Activated CD4-positive, alpha-beta T cell treated with anti-CD3 and anti-CD28 coated beads for 4 hours (primary cell): ENCODE measurements around the gene LAMA5.

Source experiments
- DNase-seq, 2 donors: peaks; one replicate each; pipeline ENCODE4 v3.0.0-alpha.2; 2020

LAMA5 gene

DNA sequence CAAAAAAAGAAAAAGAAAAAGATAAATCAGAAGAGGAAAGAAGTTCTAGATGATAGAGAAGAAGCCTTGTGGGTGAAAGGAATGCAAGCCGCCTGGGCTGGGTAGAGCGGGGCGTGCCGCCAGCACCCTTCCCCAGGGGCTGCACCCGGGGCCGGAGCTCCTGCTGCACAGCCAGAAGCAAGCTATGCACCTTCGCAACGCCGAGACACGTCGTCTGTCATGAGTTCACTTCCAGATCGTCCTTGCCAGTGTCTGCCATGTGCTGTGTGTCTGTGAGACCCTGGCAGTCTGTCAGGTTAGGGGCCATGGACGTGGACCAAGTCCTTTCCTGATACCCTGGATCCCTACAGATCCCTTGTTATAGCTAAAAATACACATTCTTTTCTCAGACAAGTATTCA is 89.9 kb downstream of the LAMA5 start:
- no peak for DNase-seq

DNA sequence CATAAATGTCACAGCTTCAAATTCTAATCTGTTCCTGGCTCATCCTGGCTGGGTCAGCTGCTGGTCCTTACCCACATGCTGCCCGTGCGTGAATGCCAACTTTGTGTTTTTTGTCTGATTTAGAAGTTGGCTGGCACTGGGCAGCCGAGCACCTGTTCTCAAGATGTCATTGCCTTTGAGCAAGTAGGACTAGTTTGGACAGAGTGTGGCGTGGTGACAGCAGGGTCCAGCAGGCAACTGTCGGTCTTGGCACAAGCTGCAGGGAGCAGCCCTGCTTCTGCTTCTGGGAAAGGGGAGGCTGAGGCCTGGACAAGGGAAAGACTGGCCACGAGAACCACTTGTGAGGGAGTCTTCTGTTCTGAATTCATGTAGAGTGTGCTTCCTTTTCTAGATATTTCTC is 90.7 kb downstream of the LAMA5 start:
- DNase-seq, result no peak

DNA sequence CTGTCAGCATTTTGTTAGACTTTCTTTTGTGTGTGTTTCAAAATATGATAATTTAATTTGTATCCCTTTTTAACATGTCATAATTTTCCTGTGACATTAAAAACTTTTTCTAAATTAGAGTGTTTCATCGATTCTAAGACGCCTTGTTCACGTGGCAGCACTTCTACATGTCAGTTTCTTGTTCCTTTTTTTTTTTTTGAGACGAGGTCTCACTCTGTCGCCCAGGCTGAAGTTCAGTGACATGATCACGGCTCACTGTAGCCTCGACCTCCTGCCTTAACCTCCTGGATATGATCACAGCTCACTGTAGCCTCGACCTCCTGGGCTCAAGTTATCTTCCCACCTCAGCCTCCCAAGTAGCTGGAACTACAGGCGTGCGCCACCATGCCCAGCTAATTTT is 91.9 kb downstream of the LAMA5 start:
- no peak for DNase-seq

DNA sequence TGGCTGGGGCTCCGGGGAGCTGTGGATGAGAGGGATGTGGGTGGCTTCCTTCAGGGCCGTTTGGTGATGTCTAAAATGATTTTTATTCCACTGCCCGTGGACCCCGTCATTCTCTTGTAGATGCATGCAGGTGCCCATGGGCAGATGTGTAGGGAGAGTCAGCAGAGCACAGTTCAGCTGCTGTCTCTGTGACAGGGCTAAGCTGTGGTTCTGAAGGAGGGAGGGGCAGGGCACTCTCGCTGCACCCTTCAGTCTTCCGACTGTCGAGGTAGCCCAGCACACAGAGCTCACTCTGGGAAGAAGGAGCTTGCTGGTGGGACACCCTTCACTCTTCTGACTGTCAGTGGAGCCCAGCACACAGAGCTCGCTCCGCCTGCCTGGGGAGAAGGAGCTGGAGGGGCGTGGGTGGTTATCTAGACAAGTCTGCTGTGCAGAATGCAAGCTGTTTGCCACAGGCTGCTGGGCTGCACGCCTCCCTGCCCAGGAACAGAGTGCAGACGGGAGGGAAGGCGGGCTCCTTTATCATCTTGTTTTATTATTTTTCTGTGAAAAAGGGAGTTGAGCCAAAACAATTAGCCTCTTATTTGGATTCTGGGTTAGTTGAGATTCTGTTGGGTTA is 92.7 kb downstream of the LAMA5 start:
- DNase-seq, result no peak

DNA sequence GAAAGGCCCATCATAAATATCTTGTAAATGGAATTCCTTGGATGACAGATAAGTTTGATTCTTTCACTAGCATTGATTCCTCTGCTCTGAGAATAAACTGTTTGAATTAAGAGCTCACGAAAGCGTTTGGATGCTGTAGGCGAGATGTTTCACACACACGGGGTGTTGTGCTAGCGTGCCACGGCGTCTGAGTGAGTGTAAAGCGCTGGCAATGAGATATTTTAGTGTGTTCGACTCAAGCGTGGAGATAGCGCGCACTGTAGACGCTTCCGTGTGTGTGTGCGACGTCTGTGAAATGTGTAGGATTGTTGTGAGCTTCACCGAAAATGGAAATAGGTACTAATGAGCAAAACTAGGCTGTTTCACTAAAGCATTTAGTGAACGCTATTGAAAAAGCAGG is 93.7 kb downstream of the LAMA5 start:
- no peak for DNase-seq

DNA sequence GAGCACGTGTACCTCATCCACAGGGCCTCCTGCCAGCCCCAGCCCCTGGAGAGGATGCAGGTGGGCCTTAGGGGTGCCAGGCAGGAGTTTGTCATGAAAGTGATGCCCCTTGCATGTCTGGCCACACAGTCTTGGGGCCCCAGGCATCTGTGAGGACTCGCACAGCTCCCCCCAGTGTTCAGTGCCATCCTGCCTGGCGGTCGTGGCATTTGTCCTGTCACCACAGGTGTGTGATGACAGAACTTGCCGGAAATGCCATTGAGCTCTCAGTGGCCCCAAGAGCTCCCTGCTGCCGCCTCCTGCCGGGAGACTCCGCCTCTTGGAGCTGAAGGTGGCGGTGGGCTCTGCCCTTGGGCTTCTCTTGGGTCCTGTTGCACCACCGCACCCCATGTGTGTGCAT is 94.9 kb downstream of the LAMA5 start:
- DNase-seq, result no peak

DNA sequence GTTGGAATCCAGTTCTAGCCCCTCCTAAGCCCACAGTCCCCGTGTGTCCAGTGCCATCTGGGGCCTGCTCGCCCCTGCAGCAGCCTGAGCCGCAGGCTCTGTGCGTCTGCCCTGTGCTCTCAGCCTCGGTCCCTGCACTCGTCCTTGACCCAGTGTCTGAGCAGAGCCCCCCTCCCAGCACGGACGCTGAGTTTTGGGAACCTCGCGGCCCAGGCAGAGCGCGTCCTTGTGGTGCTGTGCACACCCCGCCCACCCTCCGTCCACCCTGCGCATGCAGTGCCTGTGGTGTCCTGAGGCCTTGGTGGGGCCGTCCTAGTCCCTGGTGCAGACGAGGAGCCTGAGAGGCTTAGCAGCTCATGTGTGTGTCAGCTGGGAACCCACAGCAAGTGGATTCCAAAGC is 97.2 kb downstream of the LAMA5 start:
- no peak for DNase-seq

DNA sequence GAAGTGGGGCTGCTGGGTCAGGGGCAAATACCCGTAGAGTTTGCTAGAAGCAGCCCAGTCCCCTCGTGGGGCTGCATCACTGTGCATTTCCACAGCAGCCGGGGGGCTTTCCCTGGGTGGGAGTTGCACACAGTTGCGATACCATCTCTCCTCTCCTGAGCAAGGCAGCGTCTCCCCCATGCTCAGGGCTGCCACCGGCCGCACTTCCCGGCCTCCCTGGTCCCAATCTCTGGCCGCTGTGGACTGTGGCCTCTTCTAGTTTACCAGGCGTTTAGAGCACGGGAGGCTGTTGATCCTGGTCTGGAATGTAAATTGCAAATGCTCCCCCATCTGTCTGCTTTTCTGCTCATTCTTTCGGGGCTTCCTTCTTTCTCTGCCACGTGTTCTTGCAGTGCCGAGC is 97.7 kb downstream of the LAMA5 start:
- DNase-seq, result no peak

DNA sequence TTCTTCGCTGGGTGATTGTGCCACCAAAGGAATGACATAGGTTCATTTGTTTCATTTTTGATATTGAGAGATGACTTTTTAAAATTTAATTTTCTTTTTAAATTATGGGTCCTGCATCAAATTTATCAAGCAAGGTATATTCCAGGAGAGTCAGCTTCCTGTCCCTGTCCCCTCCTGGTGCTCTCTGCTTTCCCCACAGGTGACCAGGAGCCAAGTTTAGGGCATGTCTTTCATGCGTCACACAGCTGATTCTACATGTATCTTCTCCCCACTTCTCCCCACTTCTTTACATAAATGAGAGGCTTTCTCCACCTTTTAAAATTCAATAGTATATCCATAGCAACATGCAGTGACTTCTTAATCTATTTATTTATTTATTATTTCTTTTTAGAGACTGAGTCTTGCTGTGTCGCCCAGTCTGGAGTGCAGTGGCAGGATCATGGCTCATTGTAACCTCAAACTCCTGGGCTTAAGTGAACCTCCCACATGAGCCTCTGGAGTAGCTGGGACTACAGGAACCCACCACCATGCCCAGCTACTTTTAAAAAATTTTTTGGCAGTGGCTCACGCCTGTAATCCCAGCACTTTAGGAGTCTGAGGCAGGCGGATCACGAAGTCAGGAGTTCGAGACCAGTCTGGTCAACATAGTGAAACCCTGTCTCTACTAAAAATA is 98.7 kb downstream of the LAMA5 start:
- no peak for DNase-seq

DNA sequence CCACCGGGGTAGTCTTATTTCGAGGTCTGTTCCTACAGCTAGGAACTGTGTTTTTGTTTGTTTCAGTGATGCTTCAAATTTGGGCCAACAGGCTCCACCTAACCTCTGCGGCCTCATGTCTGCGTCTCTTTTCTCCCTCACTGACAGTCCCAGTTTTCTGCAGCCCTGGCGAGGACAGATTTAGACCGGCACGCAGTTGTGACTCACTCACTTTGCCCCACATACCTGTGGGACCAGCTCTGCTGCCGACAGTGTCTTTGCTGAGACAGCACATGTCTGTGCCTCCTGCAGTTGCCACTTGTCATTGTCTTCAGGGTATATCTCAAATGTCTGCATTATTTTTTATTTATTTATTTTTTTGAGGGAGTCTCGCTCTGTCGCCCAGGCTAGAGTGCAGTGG is 99.6 kb downstream of the LAMA5 start:
- no peak for DNase-seq

DNA sequence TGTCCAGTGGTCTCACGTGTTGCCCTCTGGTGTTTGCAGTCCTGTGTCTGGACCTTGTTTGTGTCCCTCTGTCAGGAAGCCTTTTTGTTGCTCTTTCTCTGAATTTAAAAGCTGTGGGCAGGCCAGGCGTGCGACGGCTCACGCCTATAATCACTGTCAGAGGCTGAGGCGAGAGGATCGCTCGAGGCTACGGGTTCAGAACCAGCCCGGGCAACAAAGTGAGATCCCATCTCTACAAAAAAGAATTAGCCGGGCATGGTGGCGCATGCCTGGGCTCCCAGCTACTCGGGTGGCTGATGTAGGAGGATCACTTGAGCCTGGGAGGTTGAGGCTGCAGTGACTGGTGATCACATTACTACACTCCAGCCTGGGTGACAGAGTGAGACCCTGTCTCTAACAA is 100.3 kb downstream of the LAMA5 start:
- DNase-seq, result no peak

DNA sequence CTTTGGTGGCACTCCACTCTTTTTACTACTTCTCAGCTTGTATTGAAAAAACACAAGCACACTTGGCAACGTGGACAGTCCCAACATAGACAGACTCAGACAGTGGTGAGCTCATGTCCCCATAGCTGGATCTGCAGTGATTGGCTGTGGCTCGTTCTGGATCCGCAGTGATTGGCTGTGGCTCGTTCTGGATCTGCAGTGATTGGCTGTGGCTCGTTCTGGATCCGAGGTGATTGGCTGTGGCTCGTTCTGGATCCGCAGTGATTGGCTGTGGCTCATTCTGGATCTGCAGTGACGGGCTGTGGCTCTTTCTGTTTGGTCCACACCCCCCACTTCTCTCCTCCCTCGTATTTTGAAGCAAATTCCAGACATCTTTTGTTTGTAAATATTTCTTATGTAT is 100.8 kb downstream of the LAMA5 start:
- DNase-seq, result no peak

DNA sequence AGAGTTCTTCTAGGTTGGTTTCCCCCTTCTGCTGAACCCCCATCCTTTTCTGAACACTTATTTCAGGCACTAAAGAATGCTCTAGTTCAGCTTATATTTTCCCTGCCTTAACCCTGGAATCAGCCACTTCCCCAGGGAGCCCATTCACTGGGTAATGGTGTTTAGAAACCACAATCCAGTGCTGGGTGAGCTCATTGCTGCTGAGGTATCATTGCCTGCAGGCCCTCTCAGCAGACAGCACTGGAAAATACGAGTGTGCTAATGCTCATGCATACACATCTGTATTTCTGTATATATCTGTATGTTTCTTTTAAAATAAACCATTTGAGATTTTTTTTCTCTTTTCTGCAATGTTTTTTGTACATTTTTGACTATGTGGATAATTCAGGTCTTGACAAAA is 101.7 kb downstream of the LAMA5 start:
- DNase-seq, result no peak

DNA sequence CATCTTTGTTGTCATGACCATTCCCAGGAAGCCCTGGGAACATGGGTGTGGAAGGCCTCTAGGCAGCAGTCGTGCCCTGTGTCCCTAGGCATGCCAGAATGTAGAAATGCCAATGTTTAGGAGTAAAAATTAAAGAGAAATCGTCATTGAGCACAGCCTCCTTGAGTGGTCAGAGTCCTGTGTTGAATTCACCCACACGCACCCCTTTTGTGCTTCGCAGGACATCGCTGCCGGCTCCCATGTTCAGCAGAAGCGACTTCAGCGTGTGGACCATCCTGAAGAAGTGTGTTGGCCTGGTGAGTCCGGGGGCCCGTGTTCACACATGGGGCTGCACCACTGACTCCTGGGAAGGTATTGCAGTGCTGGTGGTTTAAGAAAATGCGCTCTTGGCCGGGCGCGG is 103.7 kb downstream of the LAMA5 start:
- DNase-seq, result no peak

DNA sequence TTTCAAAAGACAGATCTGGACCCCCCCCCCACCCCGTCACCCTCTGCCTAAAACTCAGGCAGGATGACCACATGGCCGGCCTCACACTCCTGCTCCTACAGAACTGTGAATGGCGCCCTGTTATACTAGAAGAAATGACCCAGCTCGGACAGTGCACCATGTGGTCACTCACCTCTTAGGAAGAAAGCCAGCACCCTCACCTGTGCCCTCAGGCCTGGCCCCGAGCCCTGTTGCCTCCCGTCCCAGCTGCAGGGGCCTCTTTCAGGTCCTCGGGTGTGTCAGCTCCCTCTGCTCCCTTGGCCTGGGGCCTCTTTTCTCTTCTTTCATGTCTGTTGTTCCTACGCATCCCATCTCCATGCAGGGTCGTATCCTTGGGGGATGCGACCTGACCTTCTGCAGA is 105.0 kb downstream of the LAMA5 start:
- no peak for DNase-seq

DNA sequence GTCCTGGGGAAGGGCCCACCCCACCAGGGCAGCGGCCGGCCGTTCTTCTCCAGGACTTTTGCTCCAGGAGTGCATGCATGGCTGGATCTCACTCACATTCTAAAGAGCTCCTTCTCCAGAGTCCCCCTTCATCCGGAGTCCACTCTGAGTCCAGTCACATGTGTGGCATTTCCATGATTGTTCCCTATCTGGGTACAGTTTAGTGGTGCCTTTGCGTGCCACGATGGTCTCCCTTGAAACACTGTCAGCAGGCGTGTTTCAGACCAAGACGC is 107.9 kb downstream of the LAMA5 start:
- no peak for DNase-seq
